HG02623 (cell line): ENCODE results near the gene SPANXC.
"Not testable (repeated sequence)": the region's sequence is repeated elsewhere in the genome, so short reads cannot be mapped to it uniquely, and the experiment has no call there.

Experiments used
- ATAC-seq: cut with Tn5 transposase; IDR thresholded peaks from one replicate; pipeline ENCODE4 v1.9.1; 2021; ENCODE audit warnings: moderate library complexity; ENCODE audit not compliant: unreplicated experiment

Gene SPANXC, protein sequence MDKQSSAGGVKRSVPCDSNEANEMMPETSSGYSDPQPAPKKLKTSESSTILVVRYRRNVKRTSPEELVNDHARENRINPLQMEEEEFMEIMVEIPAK

DNA sequence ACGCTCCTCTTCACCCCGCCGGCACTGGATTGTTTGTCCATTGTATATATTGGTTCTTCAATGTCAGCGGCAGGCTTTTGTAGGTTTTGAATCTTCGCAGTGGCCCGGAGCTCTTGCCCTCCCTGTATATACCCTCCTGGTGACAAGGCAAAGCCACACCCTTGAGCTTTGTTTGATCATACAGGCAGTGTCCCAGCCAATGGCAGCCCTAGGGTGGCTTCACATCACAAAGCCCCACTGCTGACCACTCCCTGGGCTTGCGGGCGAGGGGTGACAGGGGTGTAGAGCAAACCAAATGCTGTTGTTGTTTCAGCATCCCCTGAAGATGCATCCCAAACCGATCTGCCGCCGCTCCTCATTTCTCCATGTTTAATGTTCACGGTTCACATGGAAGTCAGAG is at the start of gene SPANXC:
Gene SPANXC, minus strand, starts transcription at position 101 of the 400 bp plus-strand sequence. Its CDS starts 60 bp downstream, at position 41.
- not testable (repeated sequence) for ATAC-seq

GRCh38 chrX:141279476-141279875 is 37.2 kb upstream of the SPANXC start:
- ATAC-seq: no peak

DNA sequence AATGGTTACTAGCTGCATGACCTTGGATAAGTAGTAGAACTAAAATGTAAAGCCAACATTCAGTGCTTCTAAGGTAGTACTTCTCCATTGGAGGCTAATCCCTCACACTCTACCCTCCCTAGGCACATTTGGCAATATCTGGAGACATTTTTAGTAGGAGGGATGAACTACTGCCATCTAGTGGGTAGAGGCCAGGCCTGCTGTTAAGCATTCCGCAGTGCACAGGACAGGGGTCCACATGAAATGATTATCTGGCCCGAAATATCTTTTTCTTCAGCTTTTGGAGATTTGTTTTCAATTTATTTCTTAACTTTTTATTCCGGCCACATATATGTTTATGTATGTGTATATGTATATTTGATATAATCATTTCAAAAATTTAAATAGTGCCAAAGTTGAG is 36.0 kb upstream of the SPANXC start:
- no peak for ATAC-seq

DNA sequence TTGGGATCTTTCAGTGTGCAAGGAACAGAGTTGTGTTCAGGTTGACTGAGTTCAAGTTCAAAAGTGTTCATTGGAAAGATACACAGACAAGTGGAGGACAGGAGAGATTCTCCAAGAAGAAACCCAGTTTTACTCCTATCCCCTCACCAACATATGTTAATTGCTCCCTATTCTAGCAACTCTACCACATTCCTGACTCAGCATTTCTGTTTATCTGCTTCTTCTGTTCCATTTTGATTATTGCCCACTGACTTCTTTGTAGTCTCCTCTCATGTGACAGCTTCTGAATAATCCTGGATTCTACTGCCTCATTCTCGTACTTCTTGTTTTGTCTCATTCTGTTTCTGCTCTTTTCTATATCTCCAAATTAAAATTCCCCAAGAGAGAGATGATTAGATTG is 15.8 kb upstream of the SPANXC start:
- ATAC-seq: no peak

DNA sequence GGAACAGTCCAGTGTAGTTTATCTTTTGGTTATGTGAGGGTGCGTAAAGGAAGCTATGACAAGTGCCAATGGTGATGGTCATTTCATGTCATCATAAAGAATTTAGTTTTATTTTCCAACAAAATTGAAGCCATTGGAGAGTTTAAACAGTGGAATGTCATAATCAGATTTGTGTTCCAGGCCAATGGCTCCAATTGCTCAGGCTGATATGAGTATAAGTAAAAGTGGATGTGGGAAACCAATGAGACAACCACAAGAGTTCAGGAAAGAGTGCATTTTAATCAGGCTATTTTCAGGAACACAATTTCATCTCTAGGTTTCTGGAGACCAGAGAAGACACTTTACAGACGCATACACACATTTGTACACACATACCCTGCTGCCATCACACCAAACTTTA is 20.7 kb downstream of the SPANXC start:
- ATAC-seq: no peak

DNA sequence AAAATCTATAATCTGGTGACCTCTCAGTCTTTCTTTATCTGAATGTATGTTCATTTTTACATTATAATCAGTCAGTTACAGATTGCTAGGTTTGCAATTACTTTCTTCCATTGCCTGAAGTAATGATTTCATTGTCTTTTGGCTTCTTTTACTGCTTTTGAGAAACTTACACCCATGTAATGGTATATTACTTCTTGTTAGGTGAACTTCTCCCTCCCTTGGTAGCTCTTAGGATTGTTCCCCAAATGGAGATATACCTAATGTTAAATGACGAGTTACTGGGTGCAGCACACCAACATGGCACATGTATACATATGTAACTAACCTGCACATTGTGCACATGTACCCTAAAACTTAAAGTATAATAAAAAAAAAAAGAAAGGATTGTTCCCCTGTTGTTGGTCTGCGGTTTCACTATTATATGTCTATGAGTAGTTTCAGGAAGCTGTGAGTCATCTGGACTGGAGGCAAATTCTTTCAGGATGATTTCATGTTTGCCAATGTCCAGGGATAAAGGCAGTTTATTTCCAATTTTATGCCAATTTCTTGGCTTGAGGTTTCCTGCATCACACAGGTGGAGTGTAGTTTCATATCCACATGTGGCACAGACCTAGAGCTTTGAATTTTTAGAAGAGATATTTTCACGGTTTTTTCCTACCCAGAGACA is 21.8 kb downstream of the SPANXC start:
- ATAC-seq: no peak

DNA sequence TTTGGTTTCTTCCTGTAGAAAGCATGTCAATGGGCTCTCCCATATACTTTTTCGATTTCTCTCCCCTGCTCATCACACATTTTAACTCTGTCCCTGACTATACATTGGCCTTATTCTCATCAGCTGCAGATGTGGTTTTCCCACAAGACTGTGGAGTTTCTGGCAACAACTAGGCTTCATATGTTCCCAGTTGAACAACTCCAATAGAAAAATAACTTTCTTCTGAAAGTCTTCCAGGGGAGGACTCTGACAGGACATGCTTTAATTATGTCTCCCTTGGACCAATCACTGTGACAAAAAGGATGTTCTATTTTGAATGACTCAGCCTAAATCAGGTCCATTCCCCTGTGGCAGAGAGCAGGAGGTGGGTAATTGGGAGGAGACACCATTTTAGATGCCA is 28.1 kb downstream of the SPANXC start:
- no peak for ATAC-seq

GRCh38 chrX:141201962-141202361 is 40.4 kb downstream of the SPANXC start:
- no peak for ATAC-seq
